PC-9 (cell line): ENCODE measurements around the gene STING1. TPM values are rescaled to one million over a fixed set of nuclear protein-coding genes. Genes with fewer than 3 reads are reported as not detected.
"Not testable (repeated sequence)": the region's sequence is repeated elsewhere in the genome, so short reads cannot be mapped to it uniquely, and the experiment has no call there.

ENCODE experiments used
- BruUV-seq: library from RNA; stranded (reverse); fragments of 400-500 nt; replicated peaks from 2 replicates; lab custom pipeline; 2021; lab: Mats Ljungman, UMichigan
- CTCF ChIA-PET: fragments of 300-600 bp; sonication (Branson Sonifier 250); formaldehyde crosslinking; loops from one replicate; lab custom pipeline; 2022; ENCODE audit warnings: antibody characterized with exemption; lab: Charles Lee
- POLR2A ChIA-PET: fragments of 300-600 bp; sonication (Branson Sonifier 250); formaldehyde crosslinking; loops from one replicate; lab custom pipeline; 2022; ENCODE audit warnings: antibody characterized with exemption; ENCODE audit not compliant: unreplicated experiment; lab: Charles Lee
- DNase-seq, 2 experiments: peaks; one replicate each; pipeline versions ENCODE4 v3.0.0 to v3.0.0-alpha.2; 2015 to 2022; ENCODE audit warnings: mixed read lengths in 1 of 2
- H2AFZ ChIP-seq: fragments of 200-600 bp; sonication (generic); 2 replicates; pipeline ENCODE4 v1.8.1; 2017; ENCODE audit warnings: antibody characterized with exemption
- H3F3A ChIP-seq: fragments of 200-600 bp; sonication (generic); 2 replicates; pipeline ENCODE4 v1.8.1; 2017; ENCODE audit warnings: antibody characterized with exemption, mild to moderate bottlenecking, low read depth; ENCODE audit not compliant: insufficient read depth
- H3K27ac ChIP-seq: fragments of 200-600 bp; sonication (generic); 2 replicates; pipeline ENCODE4 v1.6.1; 2016; ENCODE audit warnings: mixed run types
- H3K27me3 ChIP-seq: fragments of 200-600 bp; sonication (generic); 2 replicates; pipeline ENCODE4 v1.6.1; 2016; ENCODE audit warnings: low read depth, mixed run types; ENCODE audit not compliant: insufficient read depth
- H3K36me3 ChIP-seq: fragments of 200-600 bp; sonication (generic); 2 replicates; pipeline ENCODE4 v1.6.1; 2016; ENCODE audit warnings: low read depth, mixed run types
- H3K4me1 ChIP-seq: fragments of 200-600 bp; sonication (generic); replicated peaks from 2 replicates; pipeline ENCODE4 v1.6.1; 2016; ENCODE audit warnings: mixed run types; ENCODE audit not compliant: insufficient read depth
- H3K4me2 ChIP-seq: fragments of 200-600 bp; sonication (generic); 2 replicates; pipeline ENCODE4 v1.6.1; 2017; ENCODE audit warnings: mixed run types
- H3K4me3 ChIP-seq: fragments of 200-600 bp; sonication (generic); 2 replicates; pipeline ENCODE4 v1.6.1; 2016; ENCODE audit warnings: mixed run types
- H3K79me2 ChIP-seq: fragments of 200-600 bp; sonication (generic); 2 replicates; pipeline ENCODE4 v1.6.1; 2017; ENCODE audit warnings: low read depth, mixed run types
- H3K9me2 ChIP-seq: fragments of 200-600 bp; sonication (generic); 2 replicates; pipeline ENCODE4 v1.8.1; 2017; ENCODE audit warnings: mild to moderate bottlenecking; ENCODE audit not compliant: insufficient read depth
- H3K9me3 ChIP-seq: fragments of 200-600 bp; sonication (generic); 2 replicates; pipeline ENCODE4 v1.8.1; 2016; ENCODE audit warnings: low read depth; ENCODE audit not compliant: insufficient read depth
- H4K20me1 ChIP-seq: fragments of 200-600 bp; sonication (generic); 2 replicates; pipeline ENCODE4 v1.8.1; 2017; ENCODE audit not compliant: insufficient read depth
- CTCF ChIP-seq: fragments of 200-600 bp; sonication (generic); conservative IDR thresholded peaks from 2 replicates; pipeline ENCODE4 v1.6.1; 2017; ENCODE audit warnings: mixed run types, antibody characterized with exemption, mild to moderate bottlenecking, moderate library complexity
- intact Hi-C: fragments of 100-400 bp; cut with micrococcal nuclease; formaldehyde crosslinking; loops from one replicate; pipeline ENCODE4 v1.10.0; 2022; ENCODE audit not compliant: unreplicated experiment
- total RNA-seq: library from RNA; stranded (reverse); gene quantifications from 2 replicates; pipeline ENCODE4 v1.2.3, GENCODE V29; 2021

The STING1 gene
- total RNA-seq, 1 experiment from 2014 or later = 27.6 TPM

- H3K9me3 ChIP-seq, intact Hi-C loops, H3K36me3 ChIP-seq, H3K27ac ChIP-seq, H3K4me2 ChIP-seq, H3K9me2 ChIP-seq, BruUV-seq, H3K27me3 ChIP-seq, H3F3A ChIP-seq, H3K4me3 ChIP-seq, CTCF ChIA-PET, H3K4me1 ChIP-seq, H3K79me2 ChIP-seq, H2AFZ ChIP-seq, DNase-seq, H4K20me1 ChIP-seq, POLR2A ChIA-PET: not testable (repeated sequence)
These were observed 44.5 kb upstream of the STING1 start for GRCh38 chr5:139527090-139527470.

- H3K27ac ChIP-seq, DNase-seq, intact Hi-C loops, POLR2A ChIA-PET, H3K36me3 ChIP-seq, H3K9me2 ChIP-seq, H3K9me3 ChIP-seq, H3K4me1 ChIP-seq, H3K79me2 ChIP-seq, H3K4me3 ChIP-seq, H3F3A ChIP-seq, BruUV-seq, H3K27me3 ChIP-seq, H4K20me1 ChIP-seq, CTCF ChIA-PET, H2AFZ ChIP-seq, H3K4me2 ChIP-seq: not testable (repeated sequence)
These were observed 43.9 kb upstream of the STING1 start for GRCh38 chr5:139526309-139527089.

- H3K4me2 ChIP-seq, H2AFZ ChIP-seq, CTCF ChIA-PET, H3K4me3 ChIP-seq, H3K36me3 ChIP-seq, POLR2A ChIA-PET, intact Hi-C loops, H3K9me3 ChIP-seq, DNase-seq, H3K27ac ChIP-seq, H3K79me2 ChIP-seq, H3F3A ChIP-seq, BruUV-seq, H3K27me3 ChIP-seq, H4K20me1 ChIP-seq, H3K9me2 ChIP-seq, H3K4me1 ChIP-seq: not testable (repeated sequence)
These were observed 43.2 kb upstream of the STING1 start for GRCh38 chr5:139525586-139526308.

GRCh38 chr5:139524940-139525585 lies 42.5 kb upstream of the STING1 start:
- DNase-seq = no peak
- Histone ChIP-seq H3K4me1 (no peaks in the 10 kb centered on the region), H3K9me3 (no peaks in the 10 kb centered on the region), H3K4me3 (no peak overlapping the region), H3K27me3 (no peaks in the 10 kb centered on the region), H3K79me2 (no peaks in the 10 kb centered on the region), H4K20me1 (no peaks in the 10 kb centered on the region), H3K9me2 (no peaks in the 10 kb centered on the region), H2AFZ (no peak overlapping the region), H3K36me3 (no peaks in the 10 kb centered on the region), H3K4me2 (no peak overlapping the region), H3K27ac (no peak overlapping the region), H3F3A (no peaks in the 10 kb centered on the region)
- CTCF ChIA-PET = no interaction called here
- intact Hi-C loops = no loop called here
- no TSS peak for BruUV-seq
- POLR2A ChIA-PET = no interaction called here
- TF ChIP-seq CTCF = no peak
